Activated CD8-positive, alpha-beta memory T cell treated with anti-CD3 and anti-CD28 coated beads, Interleukin-2, amount 50 U/mL, for 24 hours (primary cell): ENCODE data around the gene AP5Z1.

Experiments used
- DNase-seq: peaks from one replicate; pipeline ENCODE4 v3.0.0-alpha.2; 2020; ENCODE audit errors: extremely low read depth

Gene AP5Z1

DNA sequence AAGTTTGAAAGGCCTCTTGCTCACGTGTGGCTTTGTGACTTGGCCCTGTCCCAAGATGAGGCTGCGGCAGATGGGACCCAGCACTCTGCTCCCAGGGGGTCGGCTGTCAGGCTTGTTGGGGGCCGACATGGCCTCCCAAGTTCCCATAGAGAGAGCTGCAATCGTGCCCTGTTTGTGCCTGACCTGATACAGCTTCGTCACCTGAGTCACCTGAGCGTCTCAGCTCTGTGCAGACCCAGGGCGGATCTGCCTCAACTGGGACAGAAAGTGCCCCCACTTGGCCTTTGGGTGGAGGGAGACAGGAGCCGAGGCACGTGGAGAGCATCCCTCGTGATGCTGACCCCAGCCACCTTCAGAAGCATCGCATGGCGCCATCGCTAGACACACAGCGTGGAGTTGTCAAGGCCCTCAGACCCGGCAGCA lies 64.7 kb downstream of the AP5Z1 start:
- no peak for DNase-seq
